HepG2 (cell line): Measurements from ENCODE around the gene TRPM5. TPM values are rescaled to one million over a fixed set of nuclear protein-coding genes. Genes with fewer than 3 reads are reported as not detected.

Experiments
- ATAC-seq: fragments of 200-7000 bp; cut with Tn5 transposase; 3 replicates; pipeline ENCODE4 v1.9.1; 2020; ENCODE audit warnings: mild to moderate bottlenecking, moderate library complexity
- BruUV-seq: library from RNA; stranded (reverse); fragments of 400-500 nt; replicated peaks from 2 replicates; lab custom pipeline; 2021; lab: Mats Ljungman, UMichigan
- CTCF ChIA-PET: fragments of 300-600 bp; formaldehyde crosslinking; extraction: SDS; loops from one replicate; lab custom pipeline; 2021; ENCODE audit warnings: low total read pairs, inconsistent platforms, low intra/inter-chr PET ratio; lab: Yijun Ruan, JAX
- POLR2A ChIA-PET: fragments of 350-600 bp; sonication (Branson Sonifier 250); formaldehyde crosslinking; loops from one replicate; lab custom pipeline; 2020; ENCODE audit warnings: antibody characterized with exemption, inconsistent platforms; lab: Yijun Ruan, JAX
- DNase-seq: peaks from one replicate; pipeline ENCODE4 v3.0.0-alpha.2; 2015; ENCODE audit warnings: low spot score
- FAIRE-seq: peaks from 3 replicates; lab custom pipeline; 2011; peaks lifted over from hg19 to GRCh38; lab: Jason Lieb, UNC
- H2AFZ ChIP-seq: one replicate; pipeline ENCODE4 v1.6.1; 2011; ENCODE audit warnings: low read length, inconsistent platforms
- H3K27ac ChIP-seq: fragments of 300-600 bp; 3 replicates; pipeline ENCODE4 v1.8.0; 2011; ENCODE audit warnings: mixed run types, mild to moderate bottlenecking, mixed read lengths, low read length, inconsistent platforms; ENCODE audit not compliant: insufficient read depth; ENCODE audit errors: extremely low read length
- H3K27me3 ChIP-seq, 2 experiments: fragments of 200-600 bp in 1 of 2; 2 replicates in 1 of 2; 3 replicates in 1 of 2; pipeline versions ENCODE4 v1.6.0 to v1.8.0; 2011; ENCODE audit warnings: low read length in 2 of 2, mild to moderate bottlenecking in 2 of 2, moderate library complexity in 2 of 2, inconsistent platforms in 1 of 2; ENCODE audit not compliant: insufficient read depth in 2 of 2, control insufficient read depth in 1 of 2
- H3K36me3 ChIP-seq, 2 experiments: fragments of 200-600 bp in 1 of 2; replicated peaks in 1 of 2; 2 replicates in 1 of 2; 3 replicates in 1 of 2; pipeline versions ENCODE4 v1.5.1 to v1.8.0; 2011; ENCODE audit warnings: low read length in 2 of 2, inconsistent platforms in 1 of 2; ENCODE audit not compliant: insufficient read depth in 2 of 2, control insufficient read depth in 1 of 2
- H3K4me1 ChIP-seq: 2 replicates; pipeline ENCODE4 v1.5.1; 2012; ENCODE audit warnings: low read length, inconsistent platforms; ENCODE audit not compliant: insufficient read depth
- H3K4me2 ChIP-seq: 2 replicates; pipeline ENCODE4 v1.6.0; 2011; ENCODE audit warnings: low read depth, low read length, inconsistent platforms
- H3K4me3 ChIP-seq, 3 experiments: fragments of 200-600 bp in 1 of 3; sonication (generic), shearing (Covaris generic) in 1 of 3; replicated peaks in 1 of 3; 2 replicates each; pipeline ENCODE4 v1.5.1; 2011 to 2016; ENCODE audit warnings: low read length in 3 of 3, inconsistent platforms in 2 of 3, low read depth in 2 of 3, mild to moderate bottlenecking in 2 of 3, control low read depth in 1 of 3, mixed read lengths in 1 of 3; ENCODE audit not compliant: insufficient read depth in 1 of 3
- H3K79me2 ChIP-seq: one replicate; pipeline ENCODE4 v1.6.1; 2011; ENCODE audit warnings: low read length, inconsistent platforms; ENCODE audit not compliant: insufficient read depth
- H3K9ac ChIP-seq: 2 replicates; pipeline ENCODE4 v1.6.0; 2011; ENCODE audit warnings: mild to moderate bottlenecking, low read depth, low read length, inconsistent platforms; ENCODE audit not compliant: insufficient read depth
- H3K9me3 ChIP-seq: 2 replicates; pipeline ENCODE4 v1.5.1; 2012; ENCODE audit warnings: mild to moderate bottlenecking, low read length
- H4K20me1 ChIP-seq: 2 replicates; pipeline ENCODE4 v1.6.0; 2011; ENCODE audit warnings: inconsistent platforms, mild to moderate bottlenecking, low read length, moderate library complexity; ENCODE audit not compliant: insufficient read depth
- DMTF1 ChIP-seq: sonication (generic); formaldehyde crosslinking; IDR thresholded peaks from 2 replicates; pipeline ENCODE4 v1.4.0; 2020; ENCODE audit warnings: mild to moderate bottlenecking, missing genetic modification reagents
- DNMT1 ChIP-seq: sonication (generic); formaldehyde crosslinking; IDR thresholded peaks from 2 replicates; pipeline ENCODE4 v1.5.1; 2020; ENCODE audit warnings: mild to moderate bottlenecking, missing genetic modification reagents
- FOXK2 ChIP-seq: fragments of 450-650 bp; IDR thresholded peaks from 2 replicates; pipeline ENCODE4 v1.6.1; 2016
- IKZF5 ChIP-seq: IDR thresholded peaks from 2 replicates; pipeline ENCODE4 v1.6.1; 2018; ENCODE audit warnings: missing genetic modification reagents, mild to moderate bottlenecking, missing compliant biosample characterization
- MAF1 ChIP-seq: sonication (generic); formaldehyde crosslinking; IDR thresholded peaks from 2 replicates; pipeline ENCODE4 v1.5.0; 2020; ENCODE audit warnings: missing genetic modification reagents, borderline replicate concordance
- NFRKB ChIP-seq: fragments of 450-650 bp; IDR thresholded peaks from 2 replicates; pipeline ENCODE4 v1.6.1; 2017
- NKX3-1 ChIP-seq: sonication (generic); formaldehyde crosslinking; IDR thresholded peaks from 2 replicates; pipeline ENCODE4 v1.5.0; 2020; ENCODE audit warnings: missing genetic modification reagents
- NONO ChIP-seq, 2 experiments: fragments of 450-650 bp in 1 of 2; sonication (generic) in 1 of 2; formaldehyde crosslinking in 1 of 2; IDR thresholded peaks in 1 of 2; conservative IDR thresholded peaks in 1 of 2; 2 replicates each; pipeline versions ENCODE4 v1.6.1 to v1.8.0; 2017 to 2022; ENCODE audit warnings: mild to moderate bottlenecking in 1 of 2, missing genetic modification reagents in 1 of 2, moderate library complexity in 1 of 2
- RBAK ChIP-seq: sonication (generic); formaldehyde crosslinking; IDR thresholded peaks from 2 replicates; pipeline ENCODE4 v1.5.1; 2020; ENCODE audit warnings: mild to moderate bottlenecking, missing genetic modification reagents
- TIGD3 ChIP-seq: sonication (generic); formaldehyde crosslinking; IDR thresholded peaks from 2 replicates; pipeline ENCODE4 v1.5.1; 2020; ENCODE audit warnings: mild to moderate bottlenecking, missing genetic modification reagents, borderline replicate concordance
- TRIM22 ChIP-seq: fragments of 450-650 bp; IDR thresholded peaks from 2 replicates; pipeline ENCODE4 v1.6.1; 2017
- U2AF2 ChIP-seq: fragments of 200-400 bp; formaldehyde crosslinking; IDR thresholded peaks from 2 replicates; pipeline ENCODE4 v1.6.1; 2017; ENCODE audit warnings: low read depth, mild to moderate bottlenecking, low read length
- ZNF331 ChIP-seq: sonication (generic); formaldehyde crosslinking; IDR thresholded peaks from 2 replicates; pipeline ENCODE4 v1.4.0; 2020; ENCODE audit warnings: missing genetic modification reagents
- ZNF576 ChIP-seq: sonication (generic); formaldehyde crosslinking; IDR thresholded peaks from 2 replicates; pipeline ENCODE4 v1.4.0; 2020; ENCODE audit warnings: mild to moderate bottlenecking, missing genetic modification reagents
- ZSCAN29 ChIP-seq: sonication (generic); formaldehyde crosslinking; conservative IDR thresholded peaks from 2 replicates; pipeline ENCODE4 v1.4.0; 2020; ENCODE audit warnings: mild to moderate bottlenecking, missing genetic modification reagents
- WGBS: methylation state at CpG from one replicate; pipeline ENCODE4 v1.1.6; 2017; ENCODE audit warnings: low lambda C conversion rate; 5-methylcytosine and 5-hydroxymethylcytosine counted together
- in situ Hi-C: cut with HindIII; loops from 2 replicates; pipeline ENCODE4 v1.10.0; 2017; ENCODE audit warnings: low pct_unique_long_range_greater_than_20kb; ENCODE audit not compliant: extremely low pct_ligation_motif_present
- intact Hi-C: fragments of 100-400 bp; cut with micrococcal nuclease; formaldehyde crosslinking; loops from one replicate; pipeline ENCODE4 v1.10.0; 2022; ENCODE audit not compliant: unreplicated experiment
- polyA plus RNA-seq, 8 experiments: library from polyadenylated mRNA; depleted of rRNA in 3 of 8; stranded (reverse) in 7 of 8; unstranded in 1 of 8; fragments of >200 nt; fragmentation: Illumina TruSeq in 4 of 8; extraction: Trizol in 4 of 8; gene quantifications; 2 replicates each; pipeline versions ENCODE4 v1.2.1 to v1.2.3, GENCODE V29; 2011 to 2016; ENCODE audit warnings: low read depth in 4 of 8, missing spikeins in 1 of 8, mixed read lengths in 1 of 8; ENCODE audit not compliant: insufficient read depth in 1 of 8
- total RNA-seq, 5 experiments: library from RNA; depleted of rRNA; stranded (reverse); fragments of >200 nt; fragmentation: Illumina TruSeq; extraction: Trizol; gene quantifications; 2 replicates each; pipeline ENCODE4 v1.2.3, GENCODE V29; 2016; ENCODE audit warnings: low read depth in 1 of 5

Gene TRPM5
- total and polyA plus RNA-seq, 2 of the 13 experiments (the other 11 are each of a cell fraction or from before 2014, with no cell fraction given): 0.12 TPM; not detected in 1

- intact Hi-C loops: no loop called here
- H3K9me3 ChIP-seq: no peaks in the 10 kb centered on the region
- H3K27me3 ChIP-seq: peaks cover 12 to 53% of the 10 kb centered on the region in 2 experiments; a peak in 4 of 5 replicates
- no peak for DNase-seq
- H3K4me2 ChIP-seq: no peak overlapping the region
- H4K20me1 ChIP-seq: no peaks in the 10 kb centered on the region; the same call in 1 of the 2 replicates
- no peak overlapping the region for H3K27ac ChIP-seq
- H3K36me3 ChIP-seq: no peaks in the 10 kb centered on the region
- no peak for TF ChIP-seq TRIM22
- TF ChIP-seq DNMT1 (CRISPR knock-in tag): no peak
- TF ChIP-seq MAF1 (CRISPR knock-in tag): no peak
- no peak for TF ChIP-seq NFRKB
- TF ChIP-seq RBAK (CRISPR knock-in tag): no peak
- no peak for TF ChIP-seq NONO (IDR thresholded peaks at IDR 0.05)
- no peak for TF ChIP-seq NONO (CRISPR knock-in tag; conservative IDR thresholded peaks at IDR 0.05)
- TF ChIP-seq TIGD3: no peak
- TF ChIP-seq FOXK2: no peak
- TF ChIP-seq ZNF576 (CRISPR knock-in tag): no peak
- TF ChIP-seq ZSCAN29 (CRISPR knock-in tag): no peak
- no peak for TF ChIP-seq IKZF5
- no peak for TF ChIP-seq NKX3-1 (CRISPR knock-in tag)
- TF ChIP-seq ZNF331: no peak
- no peak for TF ChIP-seq DMTF1 (CRISPR knock-in tag)
- no peak for TF ChIP-seq U2AF2
- TF ChIP-seq, all 625 proteins: peak for 0
- WGBS: 63% methylated on average over 5 of the region's 11 CpGs
- Histone ChIP-seq H3K4me3 (no peak overlapping the region), H3K4me1 (no peaks in the 10 kb centered on the region), H3K9ac (no peak overlapping the region), H3K79me2 (no peaks in the 10 kb centered on the region), H2AFZ (no peak overlapping the region)
- no peak for FAIRE-seq
- no peak for ATAC-seq
- BruUV-seq: no TSS peak
- in situ Hi-C loops: no loop called here
- ChIA-PET POLR2A (no interaction called here), CTCF (no interaction called here)
These were observed 908 bp downstream of the TRPM5 start for GRCh38 chr11:2443406-2443805.
